OCI-LY3 (cell line): Measurements from ENCODE around the gene USP32.
"Not testable (repeated sequence)": the region's sequence is repeated elsewhere in the genome, so short reads cannot be mapped to it uniquely, and the experiment has no call there.

Source experiments
- EZH2phosphoT487 ChIP-seq: fragments of 200-600 bp; shearing (Covaris generic); IDR thresholded peaks from 2 replicates; pipeline ENCODE4 v1.6.1; 2018; ENCODE audit warnings: antibody characterized with exemption, mixed run types, low read depth
- TF ChIP-seq, protein P1 (sequence below): fragments of 200-600, 300-600 bp; sonication (generic); IDR thresholded peaks from 2 replicates; pipeline ENCODE4 v1.5.1; 2014; ENCODE audit warnings: antibody characterized with exemption, low read length, low read depth

DNA sequence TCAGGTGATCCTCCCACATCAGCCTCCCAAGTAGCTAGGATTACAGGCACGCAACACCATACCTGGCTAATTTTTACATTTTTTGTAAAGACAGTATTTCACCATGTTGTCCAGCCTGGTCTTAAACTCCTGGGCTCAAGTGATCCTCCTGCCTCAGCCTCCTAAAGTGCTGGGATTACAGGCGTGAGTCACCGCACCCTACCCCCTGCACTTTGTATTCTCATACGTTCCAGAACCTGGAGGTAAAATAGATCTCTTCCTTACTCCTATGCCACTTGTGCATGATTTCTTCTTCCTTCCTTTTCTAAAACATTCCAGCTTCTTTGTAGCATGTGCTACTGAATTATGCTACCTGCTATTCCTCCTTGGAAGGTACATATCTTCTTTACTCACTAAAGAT, 197.8 kb downstream of the USP32 start:
- TF ChIP-seq, protein P1, sequence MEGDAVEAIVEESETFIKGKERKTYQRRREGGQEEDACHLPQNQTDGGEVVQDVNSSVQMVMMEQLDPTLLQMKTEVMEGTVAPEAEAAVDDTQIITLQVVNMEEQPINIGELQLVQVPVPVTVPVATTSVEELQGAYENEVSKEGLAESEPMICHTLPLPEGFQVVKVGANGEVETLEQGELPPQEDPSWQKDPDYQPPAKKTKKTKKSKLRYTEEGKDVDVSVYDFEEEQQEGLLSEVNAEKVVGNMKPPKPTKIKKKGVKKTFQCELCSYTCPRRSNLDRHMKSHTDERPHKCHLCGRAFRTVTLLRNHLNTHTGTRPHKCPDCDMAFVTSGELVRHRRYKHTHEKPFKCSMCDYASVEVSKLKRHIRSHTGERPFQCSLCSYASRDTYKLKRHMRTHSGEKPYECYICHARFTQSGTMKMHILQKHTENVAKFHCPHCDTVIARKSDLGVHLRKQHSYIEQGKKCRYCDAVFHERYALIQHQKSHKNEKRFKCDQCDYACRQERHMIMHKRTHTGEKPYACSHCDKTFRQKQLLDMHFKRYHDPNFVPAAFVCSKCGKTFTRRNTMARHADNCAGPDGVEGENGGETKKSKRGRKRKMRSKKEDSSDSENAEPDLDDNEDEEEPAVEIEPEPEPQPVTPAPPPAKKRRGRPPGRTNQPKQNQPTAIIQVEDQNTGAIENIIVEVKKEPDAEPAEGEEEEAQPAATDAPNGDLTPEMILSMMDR = not testable (repeated sequence)
- not testable (repeated sequence) for TF ChIP-seq EZH2phosphoT487
